ENCODE results near the gene SUGCT. TPM values are rescaled to one million over a fixed set of nuclear protein-coding genes. Genes with fewer than 3 reads are reported as not detected.

Gene SUGCT
- total and polyA plus RNA-seq, 4 donors: 2.4 to 5.3 (median 3.3) TPM

DNA sequence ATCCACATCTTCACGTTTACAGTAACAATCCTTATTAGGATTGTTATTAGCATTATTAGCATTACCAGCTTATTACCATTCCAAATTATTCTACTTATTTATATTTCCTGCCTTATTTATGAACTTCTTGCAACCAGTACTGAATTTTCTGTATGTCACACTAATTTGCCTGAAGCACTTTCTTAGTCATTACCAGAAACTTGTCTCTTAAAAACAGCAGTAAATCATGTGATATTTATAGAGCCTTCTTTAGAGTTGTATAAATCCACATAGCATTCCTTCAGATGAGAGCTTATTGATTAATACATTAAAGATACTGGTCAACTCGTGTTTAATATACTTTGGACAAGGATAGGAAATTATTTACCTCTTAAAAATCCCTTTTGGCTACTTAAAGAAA is 618.6 kb downstream of the SUGCT start:
- no peak for DNase-seq (ENCODE audit: low read depth in 4 of 6, low spot score in 6 of 6)
- WGBS (ENCODE audit: insufficient coverage): no CpG with 5 or more reads among the region's 2 CpGs
- Histone ChIP-seq H3K9me3 (ENCODE audit: control insufficient read depth, insufficient read depth, low read length) (no peaks in the 10 kb centered on the region), H3K36me3 (ENCODE audit: control insufficient read depth, insufficient read depth, low read length) (no peaks in the 10 kb centered on the region), H3K27ac (ENCODE audit: low read depth, low read length) (no peak overlapping the region), H3K27me3 (ENCODE audit: control insufficient read depth, insufficient read depth, low read length) (no peaks in the 10 kb centered on the region), H3K4me3 (ENCODE audit: low read depth, low read length) (no peak overlapping the region), H3K4me1 (ENCODE audit: control insufficient read depth, insufficient read depth, low read length) (no peaks in the 10 kb centered on the region)

DNA sequence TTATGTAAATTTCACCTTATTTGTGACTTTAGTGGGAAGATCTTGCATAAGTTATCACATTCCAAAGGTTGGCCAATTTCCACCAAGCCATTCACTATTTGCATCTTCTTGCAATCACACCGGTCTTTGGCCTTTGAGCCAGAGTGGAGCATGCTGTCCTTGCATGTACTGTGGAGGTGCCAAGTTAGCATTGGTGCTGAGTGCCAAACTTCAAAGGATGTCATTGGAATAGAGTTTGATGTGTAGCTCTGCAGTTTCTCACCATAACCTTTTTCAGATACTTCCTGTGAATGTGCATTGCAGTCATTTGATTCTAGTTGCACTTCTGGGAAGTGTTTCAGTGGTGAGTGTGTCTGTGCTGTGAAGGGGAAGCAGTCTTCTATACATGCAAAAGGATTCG is 620.6 kb downstream of the SUGCT start:
- Histone ChIP-seq H3K36me3 (ENCODE audit: control insufficient read depth, insufficient read depth, low read length) (no peaks in the 10 kb centered on the region), H3K4me1 (ENCODE audit: control insufficient read depth, insufficient read depth, low read length) (no peaks in the 10 kb centered on the region), H3K9me3 (ENCODE audit: control insufficient read depth, insufficient read depth, low read length) (no peaks in the 10 kb centered on the region), H3K27me3 (ENCODE audit: control insufficient read depth, insufficient read depth, low read length) (no peaks in the 10 kb centered on the region), H3K27ac (ENCODE audit: low read depth, low read length) (no peak overlapping the region), H3K4me3 (ENCODE audit: low read depth, low read length) (no peak overlapping the region)
- WGBS (ENCODE audit: insufficient coverage): no CpG with 5 or more reads among the region's 2 CpGs
- DNase-seq (ENCODE audit: low read depth in 4 of 6, low spot score in 6 of 6): no peak

DNA sequence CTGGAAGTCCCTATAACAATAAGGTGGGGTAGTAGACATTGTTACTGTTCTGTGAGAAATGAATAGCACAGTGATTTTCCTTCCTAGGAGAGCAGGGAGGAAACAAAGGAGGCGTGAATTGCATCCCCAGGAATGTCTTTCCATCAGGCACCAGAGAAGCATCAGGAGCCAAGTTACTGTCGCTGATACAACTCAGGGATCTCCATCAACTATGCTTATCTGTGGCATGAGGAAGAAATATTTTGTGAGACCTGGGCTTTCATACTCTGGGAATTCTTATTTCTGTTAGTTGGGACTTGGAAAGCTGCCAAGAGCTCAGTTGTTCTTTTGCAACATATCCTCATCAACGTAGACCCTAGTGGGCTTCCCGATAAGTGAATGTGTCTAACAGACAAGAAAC is 622.3 kb downstream of the SUGCT start:
- H3K4me3 ChIP-seq (ENCODE audit: low read depth, low read length): no peak overlapping the region
- no peaks in the 10 kb centered on the region for H3K9me3 ChIP-seq (ENCODE audit: control insufficient read depth, insufficient read depth, low read length)
- no peaks in the 10 kb centered on the region for H3K36me3 ChIP-seq (ENCODE audit: control insufficient read depth, insufficient read depth, low read length)
- peaks cover 3% of the 10 kb centered on the region for H3K4me1 ChIP-seq (ENCODE audit: control insufficient read depth, insufficient read depth, low read length)
- DNase-seq (ENCODE audit: low read depth in 4 of 6, low spot score in 6 of 6): no peak
- no peak overlapping the region for H3K27ac ChIP-seq (ENCODE audit: low read depth, low read length)
- WGBS (ENCODE audit: insufficient coverage): no CpG with 5 or more reads among the region's 4 CpGs
- H3K27me3 ChIP-seq (ENCODE audit: control insufficient read depth, insufficient read depth, low read length): no peaks in the 10 kb centered on the region

- Histone ChIP-seq H3K36me3 (ENCODE audit: control insufficient read depth, insufficient read depth, low read length) (no peaks in the 10 kb centered on the region), H3K4me3 (ENCODE audit: low read depth, low read length) (no peak overlapping the region), H3K27ac (ENCODE audit: low read depth, low read length) (no peak overlapping the region), H3K9me3 (ENCODE audit: control insufficient read depth, insufficient read depth, low read length) (no peaks in the 10 kb centered on the region), H3K27me3 (ENCODE audit: control insufficient read depth, insufficient read depth, low read length) (no peaks in the 10 kb centered on the region), H3K4me1 (ENCODE audit: control insufficient read depth, insufficient read depth, low read length) (peaks cover 3% of the 10 kb centered on the region)
- DNase-seq (ENCODE audit: low read depth in 4 of 6, low spot score in 6 of 6): no peak
- WGBS (ENCODE audit: insufficient coverage): 60% methylated on average over 1 of the region's 3 CpGs
Observed at GRCh38 chr7:40758590-40758989, 623.8 kb downstream of the SUGCT start.

- no peak overlapping the region for H3K4me3 ChIP-seq (ENCODE audit: low read depth, low read length)
- WGBS (ENCODE audit: insufficient coverage): 84% methylated on average over 2 of the region's 5 CpGs
- no peaks in the 10 kb centered on the region for H3K9me3 ChIP-seq (ENCODE audit: control insufficient read depth, insufficient read depth, low read length)
- no peak overlapping the region for H3K27ac ChIP-seq (ENCODE audit: low read depth, low read length)
- H3K27me3 ChIP-seq (ENCODE audit: control insufficient read depth, insufficient read depth, low read length): no peaks in the 10 kb centered on the region
- peaks cover 3% of the 10 kb centered on the region for H3K4me1 ChIP-seq (ENCODE audit: control insufficient read depth, insufficient read depth, low read length)
- no peak for DNase-seq (ENCODE audit: low read depth in 4 of 6, low spot score in 6 of 6)
- no peaks in the 10 kb centered on the region for H3K36me3 ChIP-seq (ENCODE audit: control insufficient read depth, insufficient read depth, low read length)
Observed at GRCh38 chr7:40760293-40760964, 625.6 kb downstream of the SUGCT start.

- H3K4me3 ChIP-seq (ENCODE audit: low read depth, low read length): no peak overlapping the region
- H3K36me3 ChIP-seq (ENCODE audit: control insufficient read depth, insufficient read depth, low read length): no peaks in the 10 kb centered on the region
- WGBS (ENCODE audit: insufficient coverage): no CpG with 5 or more reads among the region's 4 CpGs
- H3K9me3 ChIP-seq (ENCODE audit: control insufficient read depth, insufficient read depth, low read length): no peaks in the 10 kb centered on the region
- peak in 1 of 6 donors; percentile 32 for DNase-seq (ENCODE audit: low read depth in 4 of 6, low spot score in 6 of 6)
- no peak overlapping the region for H3K27ac ChIP-seq (ENCODE audit: low read depth, low read length)
- no peaks in the 10 kb centered on the region for H3K27me3 ChIP-seq (ENCODE audit: control insufficient read depth, insufficient read depth, low read length)
- peaks cover 3% of the 10 kb centered on the region for H3K4me1 ChIP-seq (ENCODE audit: control insufficient read depth, insufficient read depth, low read length)
Observed at GRCh38 chr7:40760987-40761386, 626.2 kb downstream of the SUGCT start.

GRCh38 chr7:40761762-40762560 is 627.2 kb downstream of the SUGCT start:
- no peaks in the 10 kb centered on the region for H3K27me3 ChIP-seq (ENCODE audit: control insufficient read depth, insufficient read depth, low read length)
- no peaks in the 10 kb centered on the region for H3K36me3 ChIP-seq (ENCODE audit: control insufficient read depth, insufficient read depth, low read length)
- DNase-seq (ENCODE audit: low read depth in 4 of 6, low spot score in 6 of 6): peak in 2 of 6 donors; percentile 50 to 69
- H3K4me1 ChIP-seq (ENCODE audit: control insufficient read depth, insufficient read depth, low read length): peaks cover 3% of the 10 kb centered on the region
- H3K27ac ChIP-seq (ENCODE audit: low read depth, low read length): no peak overlapping the region
- no peaks in the 10 kb centered on the region for H3K9me3 ChIP-seq (ENCODE audit: control insufficient read depth, insufficient read depth, low read length)
- H3K4me3 ChIP-seq (ENCODE audit: low read depth, low read length): no peak overlapping the region
- 75% methylated on average over 10 of the region's 14 CpGs for WGBS (ENCODE audit: insufficient coverage)

DNA sequence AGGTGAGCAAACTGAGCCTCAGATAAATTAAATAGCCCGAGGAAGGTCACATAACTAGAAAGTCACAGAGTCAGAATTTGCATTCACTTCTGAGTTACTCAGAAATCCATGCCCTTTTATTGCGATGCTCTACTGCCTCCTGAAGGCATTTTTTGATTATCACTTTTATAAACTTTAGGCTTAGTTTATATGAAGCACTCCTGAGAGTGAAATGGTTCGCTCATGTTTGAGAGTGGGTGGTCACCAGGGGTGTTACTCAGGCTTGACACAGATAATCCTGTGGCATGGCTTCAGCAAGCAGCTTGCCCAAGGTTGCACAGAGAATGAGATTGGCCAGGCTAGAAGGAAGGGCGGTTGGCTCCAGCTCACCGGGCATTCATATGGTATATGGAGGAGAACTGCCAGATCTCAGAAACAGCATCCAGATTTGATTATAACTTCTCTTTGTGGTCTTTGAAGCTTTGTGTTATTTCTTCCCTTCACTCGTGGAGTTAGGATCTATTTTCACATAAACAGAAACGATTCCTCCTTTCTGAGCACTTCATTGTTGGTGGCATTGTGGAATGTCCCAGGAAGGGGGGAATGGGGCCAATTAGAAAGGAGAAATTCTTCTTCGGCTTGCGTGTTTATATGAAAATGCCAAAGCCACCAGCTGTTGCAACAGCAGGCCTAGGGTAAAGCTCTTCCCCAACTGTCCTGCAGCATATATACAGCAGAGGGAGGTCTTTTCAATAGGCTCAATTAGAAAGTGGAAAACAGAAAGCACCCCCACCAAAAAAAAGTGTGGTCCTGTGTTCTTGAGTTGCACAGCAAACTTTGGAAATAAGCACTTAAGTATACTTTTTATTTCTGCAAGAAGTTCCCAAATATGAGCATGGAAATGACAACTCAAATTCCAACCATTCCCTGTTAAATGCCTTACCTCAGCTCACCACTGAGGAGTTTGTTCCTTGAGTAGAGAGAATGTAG is 628.8 kb downstream of the SUGCT start:
- no peak for DNase-seq (ENCODE audit: low read depth in 4 of 6, low spot score in 6 of 6)
- H3K27ac ChIP-seq (ENCODE audit: low read depth, low read length): no peak overlapping the region
- 100% methylated on average over 2 of the region's 9 CpGs for WGBS (ENCODE audit: insufficient coverage)
- H3K4me1 ChIP-seq (ENCODE audit: control insufficient read depth, insufficient read depth, low read length): peaks cover 3% of the 10 kb centered on the region
- H3K9me3 ChIP-seq (ENCODE audit: control insufficient read depth, insufficient read depth, low read length): no peaks in the 10 kb centered on the region
- no peaks in the 10 kb centered on the region for H3K27me3 ChIP-seq (ENCODE audit: control insufficient read depth, insufficient read depth, low read length)
- H3K36me3 ChIP-seq (ENCODE audit: control insufficient read depth, insufficient read depth, low read length): no peaks in the 10 kb centered on the region
- no peak overlapping the region for H3K4me3 ChIP-seq (ENCODE audit: low read depth, low read length)

DNA sequence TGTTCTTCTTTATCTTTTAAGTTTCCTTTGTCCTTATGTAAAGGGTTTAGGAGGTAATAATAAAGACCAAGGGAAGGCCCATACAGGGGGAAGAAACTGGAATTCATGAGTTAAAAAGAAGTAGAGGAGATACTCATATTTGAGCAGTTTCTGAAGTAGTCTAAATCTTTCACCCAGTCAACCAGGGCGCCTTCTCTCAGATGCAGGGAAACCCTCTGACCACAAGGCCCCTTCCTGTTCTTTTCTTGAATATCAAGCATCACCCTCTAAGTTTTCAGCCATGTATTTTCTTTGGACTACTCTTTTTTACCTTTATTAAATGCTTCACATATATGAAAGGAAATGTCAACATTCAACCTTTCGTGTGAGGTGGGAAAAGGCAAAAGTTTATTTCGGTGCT is 630.8 kb downstream of the SUGCT start:
- no peak for DNase-seq (ENCODE audit: low read depth in 4 of 6, low spot score in 6 of 6)
- H3K4me1 ChIP-seq (ENCODE audit: control insufficient read depth, insufficient read depth, low read length): peaks cover 3% of the 10 kb centered on the region
- H3K27ac ChIP-seq (ENCODE audit: low read depth, low read length): no peak overlapping the region
- WGBS (ENCODE audit: insufficient coverage): no CpG with 5 or more reads among the region's 3 CpGs
- no peaks in the 10 kb centered on the region for H3K9me3 ChIP-seq (ENCODE audit: control insufficient read depth, insufficient read depth, low read length)
- no peaks in the 10 kb centered on the region for H3K27me3 ChIP-seq (ENCODE audit: control insufficient read depth, insufficient read depth, low read length)
- no peak overlapping the region for H3K4me3 ChIP-seq (ENCODE audit: low read depth, low read length)
- H3K36me3 ChIP-seq (ENCODE audit: control insufficient read depth, insufficient read depth, low read length): no peaks in the 10 kb centered on the region

Measured in spinal cord (tissue), 10 donors.